Right lobe of liver (tissue), 4 donors: Measurements from ENCODE around the gene CAMTA1.

Source experiments
- POLR2A ChIP-seq: fragments of 450-650 bp; IDR thresholded peaks from one replicate; pipeline ENCODE4 v1.6.1; 2017; ENCODE audit warnings: antibody characterized with exemption, mild to moderate bottlenecking
- TF ChIP-seq, protein P1 (sequence below), 4 donors: fragments of 200-600 bp in 3 of 4; fragments of 450-650 bp in 1 of 4; IDR thresholded peaks; one replicate each; pipeline versions ENCODE4 v1.5.1 to v1.8.0; 2016 to 2022; ENCODE audit warnings: antibody characterized with exemption in 4 of 4, mild to moderate bottlenecking in 2 of 4
- donor health status: DM: no; HTN: no; CAD: no.
- donor health status: DM: no; HTN: no; CAD: no.
- donor health status: DM: no; HTN: yes; CAD: no.

DNA sequence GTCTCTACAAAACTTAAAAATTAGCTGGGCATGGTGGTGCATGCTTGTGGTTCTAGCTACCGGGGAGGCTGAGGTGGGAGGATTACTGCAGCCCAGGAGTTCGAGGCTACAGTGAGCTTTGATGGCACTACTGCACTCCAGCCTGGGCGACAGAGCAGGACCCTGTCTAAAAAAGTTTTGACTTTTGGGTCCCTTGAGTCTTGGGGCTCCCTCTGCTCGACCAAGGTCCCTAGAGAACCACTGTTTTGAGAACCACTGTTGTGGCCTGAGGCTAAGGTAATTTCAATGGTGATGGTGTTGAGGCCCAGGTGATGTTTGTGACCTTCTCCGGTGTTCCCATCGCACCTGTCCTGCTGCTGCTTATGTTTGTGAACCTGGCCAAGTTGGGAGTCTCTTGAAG is 3.1 kb upstream of the CAMTA1 start:
- TF ChIP-seq, protein P1, sequence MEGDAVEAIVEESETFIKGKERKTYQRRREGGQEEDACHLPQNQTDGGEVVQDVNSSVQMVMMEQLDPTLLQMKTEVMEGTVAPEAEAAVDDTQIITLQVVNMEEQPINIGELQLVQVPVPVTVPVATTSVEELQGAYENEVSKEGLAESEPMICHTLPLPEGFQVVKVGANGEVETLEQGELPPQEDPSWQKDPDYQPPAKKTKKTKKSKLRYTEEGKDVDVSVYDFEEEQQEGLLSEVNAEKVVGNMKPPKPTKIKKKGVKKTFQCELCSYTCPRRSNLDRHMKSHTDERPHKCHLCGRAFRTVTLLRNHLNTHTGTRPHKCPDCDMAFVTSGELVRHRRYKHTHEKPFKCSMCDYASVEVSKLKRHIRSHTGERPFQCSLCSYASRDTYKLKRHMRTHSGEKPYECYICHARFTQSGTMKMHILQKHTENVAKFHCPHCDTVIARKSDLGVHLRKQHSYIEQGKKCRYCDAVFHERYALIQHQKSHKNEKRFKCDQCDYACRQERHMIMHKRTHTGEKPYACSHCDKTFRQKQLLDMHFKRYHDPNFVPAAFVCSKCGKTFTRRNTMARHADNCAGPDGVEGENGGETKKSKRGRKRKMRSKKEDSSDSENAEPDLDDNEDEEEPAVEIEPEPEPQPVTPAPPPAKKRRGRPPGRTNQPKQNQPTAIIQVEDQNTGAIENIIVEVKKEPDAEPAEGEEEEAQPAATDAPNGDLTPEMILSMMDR (IDR thresholded peaks at IDR 0.05): no peak
- TF ChIP-seq POLR2A: no peak
